BLaER1 (cell line): ENCODE data around the gene PIGR.

Source experiments
- H3K27ac ChIP-seq: shearing (Covaris generic); formaldehyde crosslinking; 2 replicates; pipeline ENCODE4 v1.8.1; 2022
- H3K27me3 ChIP-seq: shearing (Covaris generic); formaldehyde crosslinking; 2 replicates; pipeline ENCODE4 v1.8.1; 2022
- H3K36me3 ChIP-seq: shearing (Covaris generic); formaldehyde crosslinking; 2 replicates; pipeline ENCODE4 v1.8.1; 2022
- H3K4me1 ChIP-seq: shearing (Covaris generic); formaldehyde crosslinking; 2 replicates; pipeline ENCODE4 v1.8.1; 2022
- H3K4me2 ChIP-seq: shearing (Covaris generic); formaldehyde crosslinking; 2 replicates; pipeline ENCODE4 v1.8.1; 2022
- H3K4me3 ChIP-seq: shearing (Covaris generic); formaldehyde crosslinking; 2 replicates; pipeline ENCODE4 v1.8.1; 2022
- H3K9ac ChIP-seq: shearing (Covaris generic); formaldehyde crosslinking; 2 replicates; pipeline ENCODE4 v1.8.1; 2022
- H3K9me3 ChIP-seq: shearing (Covaris generic); formaldehyde crosslinking; 2 replicates; pipeline ENCODE4 v1.8.1; 2022
- H4K20me1 ChIP-seq: shearing (Covaris generic); formaldehyde crosslinking; 2 replicates; pipeline ENCODE4 v1.8.1; 2022
- Cebpa-rat ChIP-seq: shearing (Covaris generic); IDR thresholded peaks from 2 replicates; pipeline ENCODE4 v1.8.1; 2022

Gene PIGR

DNA sequence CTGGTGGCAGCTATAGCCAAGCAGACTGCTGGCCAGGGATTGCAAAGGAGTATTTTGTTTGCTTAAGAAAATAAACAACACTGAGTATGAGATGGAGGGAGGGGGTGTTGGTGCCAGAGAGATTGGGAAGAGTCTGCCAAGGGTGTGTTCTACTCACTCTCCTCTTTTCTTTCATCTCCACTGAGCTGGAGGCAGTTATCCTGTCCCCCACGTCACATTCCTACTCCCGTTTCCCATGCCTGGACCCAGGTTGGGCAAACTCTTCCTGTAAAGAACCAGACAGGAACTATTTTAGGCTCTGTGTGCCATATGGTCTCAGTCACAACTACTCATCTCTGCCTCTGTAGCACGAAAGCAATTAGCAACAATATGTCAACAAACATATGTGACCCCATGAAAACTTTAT, 50.4 kb downstream of the PIGR start:
- TF ChIP-seq Cebpa-rat: no peak
- no peaks in the 10 kb centered on the region for H3K27me3 ChIP-seq
- H3K27ac ChIP-seq: no peak overlapping the region
- peaks cover 9% of the 10 kb centered on the region; the same call in 1 of the 2 replicates for H3K9me3 ChIP-seq
- peaks cover 19% of the 10 kb centered on the region for H3K4me1 ChIP-seq
- H3K36me3 ChIP-seq: no peaks in the 10 kb centered on the region
- H3K4me2 ChIP-seq: no peak overlapping the region
- no peaks in the 10 kb centered on the region for H4K20me1 ChIP-seq
- no peak overlapping the region for H3K4me3 ChIP-seq
- no peak overlapping the region for H3K9ac ChIP-seq

DNA sequence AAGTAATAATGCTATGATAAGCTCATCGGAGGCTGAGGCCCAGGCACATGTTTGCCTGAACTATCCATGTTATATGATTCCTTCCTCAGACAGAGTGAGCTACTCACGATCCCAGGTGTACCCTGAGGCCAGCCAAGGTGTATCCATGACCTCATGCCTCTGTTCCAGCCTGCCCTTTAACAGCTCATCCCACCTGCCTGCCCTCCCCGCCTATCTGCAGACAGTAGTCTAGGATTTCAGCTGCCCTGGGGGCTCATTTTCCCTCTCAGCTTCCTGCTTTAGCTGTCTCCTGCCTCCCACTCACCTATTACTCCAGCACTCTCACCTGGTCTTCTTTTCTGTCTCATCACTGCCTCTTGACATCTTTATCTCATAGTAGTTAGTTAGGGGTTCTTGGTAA, 50.9 kb downstream of the PIGR start:
- Histone ChIP-seq H3K4me2 (no peak overlapping the region), H4K20me1 (no peaks in the 10 kb centered on the region), H3K4me1 (peaks cover 24% of the 10 kb centered on the region), H3K36me3 (no peaks in the 10 kb centered on the region), H3K9me3 (peaks cover 9% of the 10 kb centered on the region; the same call in 1 of the 2 replicates), H3K4me3 (no peak overlapping the region), H3K9ac (no peak overlapping the region), H3K27ac (no peak overlapping the region), H3K27me3 (no peaks in the 10 kb centered on the region)
- no peak for TF ChIP-seq Cebpa-rat

DNA sequence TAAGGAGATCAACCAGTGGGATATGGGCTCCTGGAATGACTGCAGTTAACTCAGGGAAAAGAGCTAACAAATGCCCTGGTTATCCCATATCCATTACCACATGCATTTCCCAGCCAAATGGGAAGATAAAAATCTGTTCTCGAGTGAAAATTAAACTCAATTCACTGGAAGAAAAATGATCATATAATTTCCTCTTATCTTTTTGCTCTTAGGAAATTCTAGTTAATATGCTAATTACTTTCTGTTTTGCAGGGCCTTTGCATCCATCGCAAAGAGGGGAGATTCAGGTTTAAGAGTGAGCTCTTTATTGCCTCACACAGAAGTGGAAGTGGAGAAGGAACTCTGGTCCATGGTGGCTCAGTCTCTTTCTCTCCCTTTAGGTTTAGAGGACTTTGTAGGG, 52.9 kb downstream of the PIGR start:
- H3K4me1 ChIP-seq: peaks cover 28% of the 10 kb centered on the region
- H3K27ac ChIP-seq: no peak overlapping the region
- no peaks in the 10 kb centered on the region for H3K36me3 ChIP-seq
- TF ChIP-seq Cebpa-rat: no peak
- no peaks in the 10 kb centered on the region for H4K20me1 ChIP-seq
- peaks cover 9% of the 10 kb centered on the region; the same call in 1 of the 2 replicates for H3K9me3 ChIP-seq
- H3K4me3 ChIP-seq: no peak overlapping the region
- H3K9ac ChIP-seq: no peak overlapping the region
- no peaks in the 10 kb centered on the region for H3K27me3 ChIP-seq
- no peak overlapping the region for H3K4me2 ChIP-seq

DNA sequence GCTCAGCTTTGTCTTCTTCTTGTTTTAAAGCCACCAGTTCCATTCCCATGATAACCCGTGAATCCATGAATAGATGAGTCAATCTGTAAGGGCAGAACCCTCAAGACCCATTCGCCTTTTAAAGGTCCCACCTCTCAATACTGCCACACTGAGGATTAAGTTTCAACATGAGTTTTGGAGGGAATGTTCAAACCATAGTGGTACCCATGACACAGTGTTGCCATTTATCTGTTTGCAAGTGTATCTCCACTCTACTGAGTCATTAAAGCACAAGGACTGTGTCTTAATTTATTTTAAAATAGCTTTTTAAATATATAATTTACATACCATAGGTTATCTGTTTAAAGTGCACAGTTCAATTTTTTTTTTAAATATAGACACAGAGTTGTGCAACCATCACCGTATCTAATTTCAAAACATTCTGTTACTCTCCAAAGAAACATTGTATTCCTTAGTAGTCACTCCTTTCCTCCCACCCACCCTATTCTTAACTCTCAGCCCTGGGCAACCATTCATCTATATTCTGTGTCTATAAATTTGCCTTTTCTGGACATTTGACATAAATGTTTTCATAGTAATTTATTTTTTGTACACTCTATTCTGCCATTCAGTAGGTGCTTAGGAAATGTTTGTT, 53.8 kb downstream of the PIGR start:
- Histone ChIP-seq H3K4me2 (no peak overlapping the region), H3K27me3 (no peaks in the 10 kb centered on the region), H3K36me3 (no peaks in the 10 kb centered on the region), H3K9me3 (peaks cover 9% of the 10 kb centered on the region; the same call in 1 of the 2 replicates), H3K27ac (no peak overlapping the region), H4K20me1 (no peaks in the 10 kb centered on the region), H3K4me3 (no peak overlapping the region), H3K4me1 (peaks cover 28% of the 10 kb centered on the region), H3K9ac (no peak overlapping the region)
- TF ChIP-seq Cebpa-rat: no peak

DNA sequence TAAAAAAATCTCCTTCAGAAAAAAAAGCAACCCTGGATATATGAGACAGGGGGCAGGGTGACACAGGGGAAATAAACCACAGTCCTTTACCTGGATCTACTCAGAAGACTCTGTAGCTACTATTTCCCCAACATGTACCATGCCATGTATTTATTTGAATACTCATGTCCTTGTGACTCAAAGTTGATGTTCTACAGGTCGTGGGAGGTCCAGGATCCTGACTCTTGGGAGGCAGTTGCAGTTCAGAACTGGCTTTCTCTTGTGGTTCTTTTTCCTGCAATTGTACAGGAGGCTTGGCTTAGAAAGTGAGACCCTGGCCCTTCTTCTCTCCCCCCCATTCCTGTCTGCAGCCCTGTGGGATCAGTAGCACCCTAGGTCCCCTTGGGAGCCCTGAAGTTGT, 54.9 kb downstream of the PIGR start:
- no peak overlapping the region for H3K4me3 ChIP-seq
- peak overlapping the region; percentile 61 for H3K4me2 ChIP-seq

DNA sequence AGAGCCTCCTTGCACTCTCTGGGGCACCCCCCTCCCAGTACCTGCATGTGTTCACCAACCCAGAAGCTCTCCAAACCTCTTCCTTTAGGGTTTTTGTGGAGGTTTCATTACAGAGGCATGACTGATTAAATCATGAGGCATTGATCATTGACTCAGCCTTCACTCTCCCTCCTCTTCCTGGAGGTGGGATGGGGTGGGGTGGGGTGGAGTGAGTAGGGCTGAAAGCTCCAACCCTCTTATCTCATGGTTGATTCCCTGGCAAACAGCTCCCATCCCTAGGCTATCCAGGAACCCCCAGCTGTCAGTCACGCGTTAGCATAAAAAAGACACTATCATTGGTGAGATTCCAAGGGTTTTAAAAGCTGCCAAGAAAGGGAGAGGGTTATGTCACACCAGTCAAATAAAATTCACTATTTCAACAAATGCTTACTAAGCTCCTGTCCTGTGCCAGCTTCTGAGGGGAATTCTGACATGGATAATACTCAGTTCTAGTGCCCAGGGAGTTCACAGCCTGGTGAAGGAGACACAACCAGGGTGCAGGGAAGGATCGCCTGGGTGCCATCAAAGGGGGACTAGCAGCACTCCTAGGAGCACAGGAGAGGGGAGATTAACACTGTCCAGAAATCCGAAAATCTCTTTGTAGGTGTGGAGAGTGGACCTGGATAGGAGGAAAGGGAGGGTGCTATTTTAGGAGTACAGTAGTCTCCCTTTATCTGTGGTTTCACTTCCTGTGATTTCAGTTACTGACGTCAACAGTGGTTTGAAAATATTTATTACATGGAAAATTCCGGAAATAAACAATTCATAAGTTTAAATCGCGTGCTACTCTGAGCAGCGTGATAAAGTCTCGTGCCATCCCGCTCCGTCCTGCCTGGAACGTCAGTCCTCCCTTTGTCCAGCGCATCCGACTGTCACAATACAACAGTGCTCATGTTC, 55.9 kb downstream of the PIGR start:
- Histone ChIP-seq H3K9ac (no peak overlapping the region), H3K4me1 (peaks cover 20% of the 10 kb centered on the region), H3K9me3 (peaks cover 9% of the 10 kb centered on the region; the same call in 1 of the 2 replicates), H4K20me1 (no peaks in the 10 kb centered on the region), H3K27ac (peak overlapping the region; percentile 48; the same call in 1 of the 2 replicates), H3K36me3 (no peaks in the 10 kb centered on the region), H3K4me2 (peak overlapping the region; percentile 61), H3K27me3 (no peaks in the 10 kb centered on the region), H3K4me3 (no peak overlapping the region)
- TF ChIP-seq Cebpa-rat: no peak

More for the DNA sequence above, 54.9 kb downstream of the PIGR start:
- Histone ChIP-seq H4K20me1 (no peaks in the 10 kb centered on the region), H3K9me3 (peaks cover 9% of the 10 kb centered on the region; the same call in 1 of the 2 replicates), H3K9ac (no peak overlapping the region), H3K4me1 (peaks cover 21% of the 10 kb centered on the region), H3K27me3 (no peaks in the 10 kb centered on the region), H3K36me3 (no peaks in the 10 kb centered on the region), H3K27ac (no peak overlapping the region)
- no peak for TF ChIP-seq Cebpa-rat

DNA sequence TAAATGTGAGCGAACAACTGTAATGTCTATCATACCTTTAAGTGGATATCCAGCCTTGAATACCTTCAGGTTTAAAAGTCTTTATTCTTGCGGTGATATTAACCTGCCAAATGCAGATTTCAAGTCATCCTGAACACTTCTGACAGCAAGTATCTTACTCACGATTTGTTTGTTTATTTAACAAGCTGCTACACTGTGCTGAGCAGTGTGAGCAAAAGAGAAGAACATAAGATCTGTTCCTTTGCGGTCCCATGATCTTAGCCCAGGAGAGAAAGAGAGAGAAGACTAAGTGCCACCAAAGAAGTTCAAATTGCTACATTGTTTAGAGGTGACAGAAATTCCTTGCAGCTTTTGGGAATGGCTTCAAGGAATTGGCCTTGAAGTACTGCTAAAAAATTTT, 58.6 kb downstream of the PIGR start:
- H3K27me3 ChIP-seq: no peaks in the 10 kb centered on the region
- no peak overlapping the region for H3K9ac ChIP-seq
- no peak overlapping the region for H3K4me2 ChIP-seq
- H3K4me3 ChIP-seq: no peak overlapping the region
- H4K20me1 ChIP-seq: no peaks in the 10 kb centered on the region
- H3K36me3 ChIP-seq: no peaks in the 10 kb centered on the region
- TF ChIP-seq Cebpa-rat: no peak
- no peak overlapping the region for H3K27ac ChIP-seq
- peaks cover 20% of the 10 kb centered on the region for H3K4me1 ChIP-seq
- H3K9me3 ChIP-seq: peaks cover 9% of the 10 kb centered on the region; the same call in 1 of the 2 replicates

DNA sequence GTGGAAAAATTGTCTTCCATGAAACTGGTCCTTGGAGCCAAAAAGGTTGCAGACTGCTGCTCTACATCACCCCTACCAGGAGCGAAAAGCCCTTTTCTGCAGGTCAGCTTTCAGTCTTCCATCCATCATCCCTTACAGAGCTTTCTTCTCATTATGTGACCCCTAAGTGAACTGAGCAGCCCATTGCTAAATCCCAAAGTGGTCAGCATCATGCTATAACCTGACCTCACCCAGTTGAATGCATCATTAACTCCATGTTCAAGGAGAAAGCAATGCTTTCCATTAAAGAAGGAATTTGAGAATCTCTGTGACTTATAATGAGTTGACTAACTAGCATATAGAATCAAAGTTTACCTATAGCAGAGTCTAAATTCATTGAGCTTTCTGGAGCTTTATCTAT, 59.4 kb downstream of the PIGR start:
- peaks cover 9% of the 10 kb centered on the region; the same call in 1 of the 2 replicates for H3K9me3 ChIP-seq
- no peak overlapping the region for H3K4me3 ChIP-seq
- no peak overlapping the region for H3K27ac ChIP-seq
- TF ChIP-seq Cebpa-rat: no peak
- no peaks in the 10 kb centered on the region for H3K27me3 ChIP-seq
- H3K4me2 ChIP-seq: no peak overlapping the region
- H3K9ac ChIP-seq: no peak overlapping the region
- H3K36me3 ChIP-seq: no peaks in the 10 kb centered on the region
- H3K4me1 ChIP-seq: peaks cover 19% of the 10 kb centered on the region
- no peaks in the 10 kb centered on the region for H4K20me1 ChIP-seq

DNA sequence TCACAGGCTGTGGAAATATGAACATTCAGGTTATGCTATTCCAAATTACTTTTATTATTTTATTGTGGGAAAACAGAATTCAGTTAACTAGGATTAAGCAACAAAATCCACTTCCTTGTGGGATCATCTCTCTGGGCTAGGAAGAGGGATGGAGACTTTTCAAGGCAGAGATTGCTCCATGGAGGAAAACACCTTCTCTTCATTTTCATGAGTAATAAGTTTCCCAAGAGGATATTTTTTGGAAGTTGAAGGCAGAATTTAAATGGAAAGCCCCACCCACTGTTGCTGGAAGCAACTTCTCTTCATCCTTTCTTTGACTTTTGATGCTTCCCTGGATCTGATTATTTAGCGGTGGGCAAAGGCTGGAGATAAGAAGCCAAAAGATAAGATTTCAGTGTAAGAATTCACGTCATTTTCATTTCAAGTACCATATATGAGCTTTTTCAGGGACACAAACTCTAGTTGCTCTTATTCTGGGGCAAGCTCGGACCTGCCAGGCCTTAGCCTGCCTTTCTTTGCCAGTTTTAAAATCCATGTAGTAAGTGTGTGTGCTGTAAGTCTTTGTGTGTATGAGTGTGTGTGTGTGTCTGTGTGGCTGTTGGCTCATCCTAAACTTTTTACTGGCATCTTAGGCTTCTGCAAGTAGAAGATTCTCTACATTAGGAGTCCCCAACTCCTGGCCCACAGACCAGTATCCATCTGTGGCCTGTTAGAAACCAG, 60.8 kb downstream of the PIGR start:
- no peak overlapping the region for H3K4me3 ChIP-seq
- no peak overlapping the region for H3K4me2 ChIP-seq
- no peaks in the 10 kb centered on the region for H3K27me3 ChIP-seq
- H3K9me3 ChIP-seq: no peaks in the 10 kb centered on the region
- no peak for TF ChIP-seq Cebpa-rat
- H3K4me1 ChIP-seq: peaks cover 6% of the 10 kb centered on the region
- no peaks in the 10 kb centered on the region for H4K20me1 ChIP-seq
- H3K36me3 ChIP-seq: no peaks in the 10 kb centered on the region
- H3K27ac ChIP-seq: no peak overlapping the region
- H3K9ac ChIP-seq: no peak overlapping the region
